Neural cell (in vitro differentiated cells): Measurements from ENCODE around the gene SLC35E1.

Experiments used
- EP300 ChIP-seq: fragments of 450-650 bp; conservative IDR thresholded peaks from 2 replicates; pipeline ENCODE4 v1.6.1; 2014; ENCODE audit warnings: antibody characterized with exemption, mild to moderate bottlenecking, moderate library complexity; ENCODE audit not compliant: poor library complexity, severe bottlenecking
- EZH2 ChIP-seq: fragments of 200-600, 300-800 bp; shearing (Covaris generic), sonication (generic); IDR thresholded peaks from 2 replicates; pipeline ENCODE4 v1.6.1; 2014; ENCODE audit warnings: antibody characterized with exemption, low read length, borderline replicate concordance, mild to moderate bottlenecking; ENCODE audit not compliant: insufficient read depth, poor library complexity, severe bottlenecking
- POLR2AphosphoS5 ChIP-seq: IDR thresholded peaks from 2 replicates; pipeline ENCODE4 v1.6.1; 2012
- RAD21 ChIP-seq: fragments of 450-650 bp; conservative IDR thresholded peaks from 2 replicates; pipeline ENCODE4 v1.6.1; 2014; ENCODE audit warnings: antibody characterized with exemption, mild to moderate bottlenecking, moderate library complexity
- SMC3 ChIP-seq: fragments of 450-650 bp; conservative IDR thresholded peaks from 2 replicates; pipeline ENCODE4 v1.6.1; 2014; ENCODE audit warnings: antibody characterized with exemption, mild to moderate bottlenecking, moderate library complexity; ENCODE audit not compliant: poor library complexity
- TF ChIP-seq, protein P1 (sequence below): fragments of 450-650 bp; IDR thresholded peaks from 2 replicates; pipeline ENCODE4 v1.5.1; 2014; ENCODE audit warnings: antibody characterized with exemption, mild to moderate bottlenecking, moderate library complexity; ENCODE audit not compliant: poor library complexity, severe bottlenecking
- TF ChIP-seq, protein P2 (sequence below): IDR thresholded peaks from 2 replicates; pipeline ENCODE4 v1.6.1; 2012; ENCODE audit warnings: borderline replicate concordance

GRCh38 chr19:16520074-16520973 is 51.9 kb downstream of the SLC35E1 start:
- TF ChIP-seq, protein P1, sequence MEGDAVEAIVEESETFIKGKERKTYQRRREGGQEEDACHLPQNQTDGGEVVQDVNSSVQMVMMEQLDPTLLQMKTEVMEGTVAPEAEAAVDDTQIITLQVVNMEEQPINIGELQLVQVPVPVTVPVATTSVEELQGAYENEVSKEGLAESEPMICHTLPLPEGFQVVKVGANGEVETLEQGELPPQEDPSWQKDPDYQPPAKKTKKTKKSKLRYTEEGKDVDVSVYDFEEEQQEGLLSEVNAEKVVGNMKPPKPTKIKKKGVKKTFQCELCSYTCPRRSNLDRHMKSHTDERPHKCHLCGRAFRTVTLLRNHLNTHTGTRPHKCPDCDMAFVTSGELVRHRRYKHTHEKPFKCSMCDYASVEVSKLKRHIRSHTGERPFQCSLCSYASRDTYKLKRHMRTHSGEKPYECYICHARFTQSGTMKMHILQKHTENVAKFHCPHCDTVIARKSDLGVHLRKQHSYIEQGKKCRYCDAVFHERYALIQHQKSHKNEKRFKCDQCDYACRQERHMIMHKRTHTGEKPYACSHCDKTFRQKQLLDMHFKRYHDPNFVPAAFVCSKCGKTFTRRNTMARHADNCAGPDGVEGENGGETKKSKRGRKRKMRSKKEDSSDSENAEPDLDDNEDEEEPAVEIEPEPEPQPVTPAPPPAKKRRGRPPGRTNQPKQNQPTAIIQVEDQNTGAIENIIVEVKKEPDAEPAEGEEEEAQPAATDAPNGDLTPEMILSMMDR: no peak
- TF ChIP-seq EZH2: no peak
- no peak for TF ChIP-seq EP300
- TF ChIP-seq RAD21: no peak
- TF ChIP-seq, protein P2, sequence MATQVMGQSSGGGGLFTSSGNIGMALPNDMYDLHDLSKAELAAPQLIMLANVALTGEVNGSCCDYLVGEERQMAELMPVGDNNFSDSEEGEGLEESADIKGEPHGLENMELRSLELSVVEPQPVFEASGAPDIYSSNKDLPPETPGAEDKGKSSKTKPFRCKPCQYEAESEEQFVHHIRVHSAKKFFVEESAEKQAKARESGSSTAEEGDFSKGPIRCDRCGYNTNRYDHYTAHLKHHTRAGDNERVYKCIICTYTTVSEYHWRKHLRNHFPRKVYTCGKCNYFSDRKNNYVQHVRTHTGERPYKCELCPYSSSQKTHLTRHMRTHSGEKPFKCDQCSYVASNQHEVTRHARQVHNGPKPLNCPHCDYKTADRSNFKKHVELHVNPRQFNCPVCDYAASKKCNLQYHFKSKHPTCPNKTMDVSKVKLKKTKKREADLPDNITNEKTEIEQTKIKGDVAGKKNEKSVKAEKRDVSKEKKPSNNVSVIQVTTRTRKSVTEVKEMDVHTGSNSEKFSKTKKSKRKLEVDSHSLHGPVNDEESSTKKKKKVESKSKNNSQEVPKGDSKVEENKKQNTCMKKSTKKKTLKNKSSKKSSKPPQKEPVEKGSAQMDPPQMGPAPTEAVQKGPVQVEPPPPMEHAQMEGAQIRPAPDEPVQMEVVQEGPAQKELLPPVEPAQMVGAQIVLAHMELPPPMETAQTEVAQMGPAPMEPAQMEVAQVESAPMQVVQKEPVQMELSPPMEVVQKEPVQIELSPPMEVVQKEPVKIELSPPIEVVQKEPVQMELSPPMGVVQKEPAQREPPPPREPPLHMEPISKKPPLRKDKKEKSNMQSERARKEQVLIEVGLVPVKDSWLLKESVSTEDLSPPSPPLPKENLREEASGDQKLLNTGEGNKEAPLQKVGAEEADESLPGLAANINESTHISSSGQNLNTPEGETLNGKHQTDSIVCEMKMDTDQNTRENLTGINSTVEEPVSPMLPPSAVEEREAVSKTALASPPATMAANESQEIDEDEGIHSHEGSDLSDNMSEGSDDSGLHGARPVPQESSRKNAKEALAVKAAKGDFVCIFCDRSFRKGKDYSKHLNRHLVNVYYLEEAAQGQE: no peak
- TF ChIP-seq POLR2AphosphoS5: no peak
- TF ChIP-seq SMC3: no peak
